ENCODE data around the gene GMIP. TPM values are rescaled to one million over a fixed set of nuclear protein-coding genes. Genes with fewer than 3 reads are reported as not detected.

Gene GMIP
- total and polyA plus RNA-seq, 2 of the 4 experiments (the other 2 are of a cell fraction): 4.1 to 11.0 TPM

- Histone ChIP-seq H4K91ac (ENCODE audit: insufficient read depth, low read depth, low read length) (no peak overlapping the region), H3K27ac (ENCODE audit: insufficient read depth, low read length) (no peak overlapping the region), H3K56ac (ENCODE audit: extremely low read depth, insufficient read depth, low read length) (no peak overlapping the region), H4K8ac (ENCODE audit: low read depth in 2 of 2, low read length in 2 of 2) (no peak overlapping the region), H2AK5ac (ENCODE audit: low read depth, low read length) (no peak overlapping the region), H3K18ac (ENCODE audit: low read depth, low read length) (no peak overlapping the region), H4K5ac (ENCODE audit: low read depth, low read length) (no peak overlapping the region), H3K79me1 (ENCODE audit: low read depth in 1 of 2, low read length in 2 of 2) (no peaks in the 10 kb centered on the region), H3K23ac (ENCODE audit: low read depth, low read length) (no peak overlapping the region), H3K9ac (ENCODE audit: low read depth, low read length) (no peak overlapping the region), H3K36me3 (ENCODE audit: control insufficient read depth, insufficient read depth, low read length) (no peaks in the 10 kb centered on the region), H2BK120ac (ENCODE audit: low read depth, low read length) (no peak overlapping the region), H4K20me1 (ENCODE audit: insufficient read depth, low read length) (no peaks in the 10 kb centered on the region), H2AK9ac (replicated peaks; ENCODE audit: low read depth, low read length, poor library complexity) (no peak overlapping the region), H3K27me3 (ENCODE audit: control insufficient read depth, insufficient read depth, low read length) (no peaks in the 10 kb centered on the region; the same call in 1 of the 2 replicates), H3K4me3 (ENCODE audit: insufficient read depth, low read depth, low read length) (no peak overlapping the region), H2BK15ac (ENCODE audit: low read depth, low read length) (no peak overlapping the region), H3K9me3 (ENCODE audit: control insufficient read depth, insufficient read depth, low read length) (no peaks in the 10 kb centered on the region), H3K14ac (replicated peaks; ENCODE audit: low read depth, low read length) (no peak overlapping the region), H2BK5ac (ENCODE audit: low read depth, low read length, poor library complexity, severe bottlenecking) (no peak overlapping the region), H2BK20ac (ENCODE audit: low read depth, low read length) (no peak overlapping the region), H3K4me2 (ENCODE audit: low read depth, low read length) (no peak overlapping the region), H3K4me1 (ENCODE audit: control insufficient read depth, insufficient read depth, low read length) (no peaks in the 10 kb centered on the region), H3K4ac (ENCODE audit: low read depth, low read length) (no peak overlapping the region), H3K9me1 (ENCODE audit: insufficient read depth, low read length) (peaks cover 3% of the 10 kb centered on the region; the same call in 1 of the 2 replicates), H2AFZ (replicated peaks; ENCODE audit: low read length, poor library complexity) (no peak overlapping the region)
- POLR2A ChIA-PET (ENCODE audit: unreplicated experiment): no interaction called here
- no CpG with 5 or more reads among the region's 5 CpGs for WGBS, 2 experiments (ENCODE audit: extremely low coverage in 2 of 2, insufficient read length in 1 of 2)
- in situ Hi-C loops (cut with MboI; ENCODE audit: low sequenced_read_pairs) (no loop called here), dilution Hi-C loops (cut with HindIII; ENCODE audit: low sequenced_read_pairs, unreplicated experiment) (no loop called here), intact Hi-C loops (cut with micrococcal nuclease) (no loop called here)
- BruUV-seq (replicated peaks): no TSS peak
- no peak for ATAC-seq (ENCODE audit: low read depth)
- CTCF ChIA-PET: interaction anchor here (1.1 kb wide), 1 partner anchor 69 kb away, joined by 3 read pairs; no protein-coding TSS in a partner anchor
- no peak for DNase-seq
- TF ChIP-seq BHLHE40 (IDR thresholded peaks at IDR 0.05; ENCODE audit: low read depth, low read length) (no peak), MAFK (IDR thresholded peaks at IDR 0.05; ENCODE audit: low read depth, low read length) (no peak), USF2 (IDR thresholded peaks at IDR 0.05; ENCODE audit: low read depth, low read length) (no peak), RFX5 (IDR thresholded peaks at IDR 0.05; ENCODE audit: low read depth, low read length) (no peak), ELK1 (IDR thresholded peaks at IDR 0.05; ENCODE audit: borderline replicate concordance, low read depth, low read length) (no peak), CTCF (conservative IDR thresholded peaks at IDR 0.05; ENCODE audit: low read depth, low read length) (no peak), FOS (IDR thresholded peaks at IDR 0.05; ENCODE audit: low read depth, low read length) (no peak), MAZ (IDR thresholded peaks at IDR 0.05; ENCODE audit: borderline replicate concordance, low read depth, low read length) (no peak), MXI1 (IDR thresholded peaks at IDR 0.05; ENCODE audit: borderline replicate concordance, low read depth, low read length) (no peak), CHD1 (IDR thresholded peaks at IDR 0.05; ENCODE audit: low read depth, low read length) (no peak), RCOR1 (IDR thresholded peaks at IDR 0.05; ENCODE audit: insufficient replicate concordance, low read length) (no peak), CEBPB (IDR thresholded peaks at IDR 0.05; ENCODE audit: low read depth, low read length) (no peak), RAD21 (IDR thresholded peaks at IDR 0.05; ENCODE audit: low read length) (no peak), SMC3 (IDR thresholded peaks at IDR 0.05; ENCODE audit: low read depth, low read length) (no peak), POLR2A (IDR thresholded peaks at IDR 0.05; ENCODE audit: low read depth, low read length) (no peak)
Measured at GRCh38 chr19:19623383-19623782, 20.1 kb downstream of the GMIP start.
